Panc1 (cell line): ENCODE data around the gene CD6. TPM values are rescaled to one million over a fixed set of nuclear protein-coding genes. Genes with fewer than 3 reads are reported as not detected.

Experiments used
- ATAC-seq: fragments of 200-7000 bp; cut with Tn5 transposase; 2 replicates; pipeline ENCODE4 v1.9.1; 2020; ENCODE audit warnings: mild to moderate bottlenecking, moderate library complexity
- BruUV-seq: library from RNA; stranded (reverse); fragments of 400-500 nt; replicated peaks from 2 replicates; lab custom pipeline; 2021; lab: Mats Ljungman, UMichigan
- CTCF ChIA-PET: fragments of 300-600 bp; sonication (Branson Sonifier 250); formaldehyde crosslinking; loops from one replicate; lab custom pipeline; 2022; ENCODE audit warnings: antibody characterized with exemption; lab: Charles Lee
- POLR2A ChIA-PET: fragments of 300-600 bp; sonication (Branson Sonifier 250); formaldehyde crosslinking; loops from one replicate; lab custom pipeline; 2022; ENCODE audit warnings: antibody characterized with exemption; lab: Charles Lee
- DNase-seq: peaks from one replicate; pipeline ENCODE4 v3.0.0-alpha.2; 2010; ENCODE audit warnings: low read depth, low spot score
- H3K27ac ChIP-seq: 2 replicates; pipeline ENCODE4 v1.5.1; 2011; ENCODE audit warnings: mild to moderate bottlenecking, low read length, inconsistent platforms
- H3K27me3 ChIP-seq: fragments of 200-500 bp; sonication (Bioruptor generic); 2 replicates; pipeline ENCODE4 v1.6.0; 2014; ENCODE audit warnings: low read length, inconsistent platforms; ENCODE audit not compliant: control insufficient read depth, insufficient read depth
- H3K36me3 ChIP-seq: fragments of 200-500 bp; sonication (Bioruptor generic); 2 replicates; pipeline ENCODE4 v1.5.1; 2014; ENCODE audit warnings: inconsistent platforms, mild to moderate bottlenecking, low read length, moderate library complexity; ENCODE audit not compliant: control insufficient read depth, insufficient read depth
- H3K4me1 ChIP-seq: 2 replicates; pipeline ENCODE4 v1.5.1; 2011; ENCODE audit warnings: inconsistent platforms, mild to moderate bottlenecking, low read length, moderate library complexity; ENCODE audit not compliant: control insufficient read depth, insufficient read depth
- H3K4me3 ChIP-seq, 2 experiments: 2 replicates each; pipeline ENCODE4 v1.5.1; 2011 to 2012; ENCODE audit warnings: low read depth in 2 of 2, low read length in 2 of 2, mild to moderate bottlenecking in 2 of 2, inconsistent platforms in 1 of 2, moderate library complexity in 1 of 2
- H3K9me3 ChIP-seq: fragments of 200-500 bp; sonication (Bioruptor generic); 2 replicates; pipeline ENCODE4 v1.5.1; 2014; ENCODE audit warnings: low read depth, mild to moderate bottlenecking, inconsistent platforms, low read length, moderate library complexity; ENCODE audit not compliant: control insufficient read depth, insufficient read depth
- POLR2AphosphoS5 ChIP-seq: IDR thresholded peaks from 2 replicates; pipeline ENCODE4 v1.6.1; 2012; ENCODE audit warnings: mild to moderate bottlenecking, low read depth, low read length, moderate library complexity
- REST ChIP-seq, 2 experiments: IDR thresholded peaks; 2 replicates each; pipeline ENCODE4 v1.6.1; 2011 to 2012; ENCODE audit warnings: low read depth in 2 of 2, control low read depth in 1 of 2, low read length in 1 of 2, mild to moderate bottlenecking in 1 of 2, moderate library complexity in 1 of 2; ENCODE audit not compliant: insufficient read depth in 1 of 2
- SIN3A ChIP-seq: IDR thresholded peaks from 2 replicates; pipeline ENCODE4 v1.6.1; 2012; ENCODE audit warnings: low read depth, mild to moderate bottlenecking, low read length, moderate library complexity, borderline replicate concordance; ENCODE audit not compliant: insufficient read depth
- TCF7L2 ChIP-seq: IDR thresholded peaks from 2 replicates; pipeline ENCODE4 v1.6.1; 2011; ENCODE audit warnings: mild to moderate bottlenecking, low read depth, low read length, inconsistent platforms
- in situ Hi-C: cut with HindIII; loops from 2 replicates; pipeline ENCODE4 v1.10.0; 2016; ENCODE audit warnings: low sequenced_read_pairs, low pct_unique_long_range_greater_than_20kb
- intact Hi-C: fragments of 100-400 bp; cut with micrococcal nuclease; formaldehyde crosslinking; loops from one replicate; pipeline ENCODE4 v1.10.0; 2022; ENCODE audit not compliant: unreplicated experiment
- total RNA-seq: library from RNA; stranded (reverse); gene quantifications from one replicate; pipeline ENCODE4 v1.2.1, GENCODE V29; 2021; ENCODE audit not compliant: unreplicated experiment
- TF ChIP-seq, protein P1 (sequence below): fragments of 450-650 bp; IDR thresholded peaks from 2 replicates; pipeline ENCODE4 v1.5.1; 2017; ENCODE audit warnings: mild to moderate bottlenecking

Gene CD6
- total RNA-seq, 1 experiment from 2014 or later = 1.1 TPM

DNA sequence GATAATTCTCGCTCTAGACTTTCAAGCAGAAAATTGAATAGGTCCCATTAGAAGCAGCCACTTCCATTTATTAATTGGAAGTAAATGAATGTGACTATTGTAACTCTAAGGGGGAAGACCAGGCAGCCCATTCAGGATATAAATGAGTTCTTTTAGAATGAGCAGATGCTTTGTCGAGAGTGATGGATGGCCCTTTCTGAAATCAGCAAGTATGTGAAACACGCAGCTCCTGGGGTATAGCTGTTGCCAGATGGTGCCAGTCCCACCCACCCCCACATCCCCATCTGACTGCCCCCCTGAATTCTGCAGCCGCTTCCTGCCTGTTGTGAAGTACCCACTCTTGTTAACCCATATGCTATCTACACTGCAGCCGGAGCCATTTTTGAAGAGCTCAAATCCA lies 23.2 kb upstream of the CD6 start:
- ChIA-PET CTCF (interaction anchor here (1.0 kb wide), 1 partner anchor 444 kb away, joined by 3 read pairs; the partner anchor contains the start of gene TMEM216), POLR2A (no interaction called here)
- no peaks in the 10 kb centered on the region for H3K4me1 ChIP-seq
- H3K4me3 ChIP-seq = no peak overlapping the region
- in situ Hi-C loops = no loop called here
- TF ChIP-seq SIN3A (no peak), TCF7L2 (no peak), POLR2AphosphoS5 (no peak), REST (IDR thresholded peaks at IDR 0.05; ENCODE audit: insufficient read depth in 1 of 2, low read depth in 2 of 2, low read length in 1 of 2) (no peak)
- TF ChIP-seq, protein P1, sequence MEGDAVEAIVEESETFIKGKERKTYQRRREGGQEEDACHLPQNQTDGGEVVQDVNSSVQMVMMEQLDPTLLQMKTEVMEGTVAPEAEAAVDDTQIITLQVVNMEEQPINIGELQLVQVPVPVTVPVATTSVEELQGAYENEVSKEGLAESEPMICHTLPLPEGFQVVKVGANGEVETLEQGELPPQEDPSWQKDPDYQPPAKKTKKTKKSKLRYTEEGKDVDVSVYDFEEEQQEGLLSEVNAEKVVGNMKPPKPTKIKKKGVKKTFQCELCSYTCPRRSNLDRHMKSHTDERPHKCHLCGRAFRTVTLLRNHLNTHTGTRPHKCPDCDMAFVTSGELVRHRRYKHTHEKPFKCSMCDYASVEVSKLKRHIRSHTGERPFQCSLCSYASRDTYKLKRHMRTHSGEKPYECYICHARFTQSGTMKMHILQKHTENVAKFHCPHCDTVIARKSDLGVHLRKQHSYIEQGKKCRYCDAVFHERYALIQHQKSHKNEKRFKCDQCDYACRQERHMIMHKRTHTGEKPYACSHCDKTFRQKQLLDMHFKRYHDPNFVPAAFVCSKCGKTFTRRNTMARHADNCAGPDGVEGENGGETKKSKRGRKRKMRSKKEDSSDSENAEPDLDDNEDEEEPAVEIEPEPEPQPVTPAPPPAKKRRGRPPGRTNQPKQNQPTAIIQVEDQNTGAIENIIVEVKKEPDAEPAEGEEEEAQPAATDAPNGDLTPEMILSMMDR = no peak
- intact Hi-C loops = no loop called here
- H3K27me3 ChIP-seq = no peaks in the 10 kb centered on the region
- no peak overlapping the region for H3K27ac ChIP-seq
- H3K9me3 ChIP-seq = no peaks in the 10 kb centered on the region
- DNase-seq = no peak
- no peak for ATAC-seq
- H3K36me3 ChIP-seq = no peaks in the 10 kb centered on the region
- BruUV-seq = no TSS peak

GRCh38 chr11:60950024-60950423 lies 21.5 kb upstream of the CD6 start:
- no peaks in the 10 kb centered on the region for H3K4me1 ChIP-seq
- no peaks in the 10 kb centered on the region for H3K27me3 ChIP-seq
- no peak overlapping the region for H3K27ac ChIP-seq
- POLR2A ChIA-PET = no interaction called here
- in situ Hi-C loops (no loop called here), intact Hi-C loops (no loop called here)
- peak; percentile 43 for ATAC-seq
- no peak for TF ChIP-seq POLR2AphosphoS5
- TF ChIP-seq TCF7L2 = no peak
- TF ChIP-seq SIN3A = no peak
- no peak for TF ChIP-seq REST (IDR thresholded peaks at IDR 0.05; ENCODE audit: insufficient read depth in 1 of 2, low read depth in 2 of 2, low read length in 1 of 2)
- TF ChIP-seq, protein P1 = no peak
- H3K4me3 ChIP-seq = no peak overlapping the region
- no peaks in the 10 kb centered on the region for H3K9me3 ChIP-seq
- no peak for DNase-seq
- no TSS peak for BruUV-seq
- H3K36me3 ChIP-seq = no peaks in the 10 kb centered on the region
- CTCF ChIA-PET = no interaction called here
